Esophagus squamous epithelium (tissue), 4 donors: Measurements from ENCODE around the gene NEDD4L.

Source experiments
- CTCF ChIP-seq, 6 experiments: fragments of 450-650 bp in 4 of 6; fragments of 200-600 bp in 2 of 6; sonication (generic) in 2 of 6; IDR thresholded peaks; one replicate each; pipeline ENCODE4 v1.5.1; 2016 to 2019; ENCODE audit warnings: antibody characterized with exemption in 6 of 6, mild to moderate bottlenecking in 4 of 6, moderate library complexity in 4 of 6
- POLR2A ChIP-seq, 4 donors: fragments of 450-650 bp; IDR thresholded peaks; one replicate each; pipeline ENCODE4 v1.6.1; 2017; ENCODE audit warnings: antibody characterized with exemption in 4 of 4, mild to moderate bottlenecking in 4 of 4, moderate library complexity in 3 of 4

- TF ChIP-seq CTCF (IDR thresholded peaks at IDR 0.05): no peak
- TF ChIP-seq POLR2A (IDR thresholded peaks at IDR 0.05): no peak
These were observed 133.1 kb downstream of the NEDD4L start for GRCh38 chr18:58177004-58177717.
